ENCODE data around the gene ADSS2. TPM values are rescaled to one million over a fixed set of nuclear protein-coding genes. Genes with fewer than 3 reads are reported as not detected.

The ADSS2 gene
- total and polyA plus RNA-seq, 4 donors, result 18.4 to 46.7 (median 37.0) TPM

GRCh38 chr1:244414543-244414942 lies 37.2 kb downstream of the ADSS2 start:
- Histone ChIP-seq H3K27me3 (ENCODE audit: control insufficient read depth in 3 of 3, insufficient read depth in 3 of 3, low read length in 2 of 3) (no peaks in the 10 kb centered on the region), H3K9me3 (ENCODE audit: control insufficient read depth in 4 of 4, insufficient read depth in 3 of 4, low read length in 3 of 4) (peaks cover 0 to 2% (median 0%) of the 10 kb centered on the region in 4 donors), H3K27ac (ENCODE audit: low read depth in 1 of 2, low read length in 1 of 2) (no peak overlapping the region), H3K9ac (ENCODE audit: insufficient read depth in 1 of 2, low read length in 2 of 2) (no peak overlapping the region), H3K4me3 (no peak overlapping the region), H3K4me1 (ENCODE audit: control insufficient read depth in 5 of 5, insufficient read depth in 5 of 5, low read length in 5 of 5) (no peaks in the 10 kb centered on the region), H3K36me3 (ENCODE audit: control insufficient read depth in 4 of 4, insufficient read depth in 4 of 4, low read length in 4 of 4) (peaks cover 26 to 39% (median 31%) of the 10 kb centered on the region in 4 donors)
- no peak for TF ChIP-seq CTCF (IDR thresholded peaks at IDR 0.05; ENCODE audit: control extremely low read depth, extremely low read depth)
- no peak for DNase-seq
- no peak for ATAC-seq (ENCODE audit: insufficient read depth, low FRiP score)
- 87 to 95% methylated on average over 1 of the region's 1 CpG for WGBS, 2 donors

GRCh38 chr1:244413736-244414135 lies 38.0 kb downstream of the ADSS2 start:
- Histone ChIP-seq H3K27me3 (ENCODE audit: control insufficient read depth in 3 of 3, insufficient read depth in 3 of 3, low read length in 2 of 3) (no peaks in the 10 kb centered on the region), H3K27ac (ENCODE audit: low read depth in 1 of 2, low read length in 1 of 2) (no peak overlapping the region), H3K4me1 (ENCODE audit: control insufficient read depth in 5 of 5, insufficient read depth in 5 of 5, low read length in 5 of 5) (no peaks in the 10 kb centered on the region), H3K9me3 (ENCODE audit: control insufficient read depth in 4 of 4, insufficient read depth in 3 of 4, low read length in 3 of 4) (peaks cover 0 to 2% (median 0%) of the 10 kb centered on the region in 4 donors), H3K36me3 (ENCODE audit: control insufficient read depth in 4 of 4, insufficient read depth in 4 of 4, low read length in 4 of 4) (peaks cover 26 to 39% (median 31%) of the 10 kb centered on the region in 4 donors), H3K4me3 (no peak overlapping the region), H3K9ac (ENCODE audit: insufficient read depth in 1 of 2, low read length in 2 of 2) (no peak overlapping the region)
- TF ChIP-seq CTCF (IDR thresholded peaks at IDR 0.05; ENCODE audit: control extremely low read depth, extremely low read depth), result no peak
- 98 to 100% methylated on average over 3 of the region's 3 CpGs for WGBS, 2 donors
- no peak for DNase-seq
- ATAC-seq (ENCODE audit: insufficient read depth, low FRiP score), result no peak

- H3K36me3 ChIP-seq (ENCODE audit: control insufficient read depth in 4 of 4, insufficient read depth in 4 of 4, low read length in 4 of 4), result peaks cover 22 to 38% (median 28%) of the 10 kb centered on the region in 4 donors
- no peaks in the 10 kb centered on the region for H3K27me3 ChIP-seq (ENCODE audit: control insufficient read depth in 3 of 3, insufficient read depth in 3 of 3, low read length in 2 of 3)
- ATAC-seq (ENCODE audit: insufficient read depth, low FRiP score), result no peak
- no peak for DNase-seq
- WGBS, 2 donors, result 96 to 97% methylated on average over 5 of the region's 5 CpGs
- H3K4me3 ChIP-seq, result no peak overlapping the region
- H3K9ac ChIP-seq (ENCODE audit: insufficient read depth in 1 of 2, low read length in 2 of 2), result no peak overlapping the region
- peaks cover 0 to 2% (median 0%) of the 10 kb centered on the region in 4 donors for H3K9me3 ChIP-seq (ENCODE audit: control insufficient read depth in 4 of 4, insufficient read depth in 3 of 4, low read length in 3 of 4)
- no peak overlapping the region for H3K27ac ChIP-seq (ENCODE audit: low read depth in 1 of 2, low read length in 1 of 2)
- H3K4me1 ChIP-seq (ENCODE audit: control insufficient read depth in 5 of 5, insufficient read depth in 5 of 5, low read length in 5 of 5), result no peaks in the 10 kb centered on the region
- no peak for TF ChIP-seq CTCF (IDR thresholded peaks at IDR 0.05; ENCODE audit: control extremely low read depth, extremely low read depth)
Observed at GRCh38 chr1:244412176-244412575, 39.5 kb downstream of the ADSS2 start.

- peaks cover 13 to 26% (median 22%) of the 10 kb centered on the region in 4 donors for H3K36me3 ChIP-seq (ENCODE audit: control insufficient read depth in 4 of 4, insufficient read depth in 4 of 4, low read length in 4 of 4)
- no peaks in the 10 kb centered on the region for H3K4me1 ChIP-seq (ENCODE audit: control insufficient read depth in 5 of 5, insufficient read depth in 5 of 5, low read length in 5 of 5)
- H3K27ac ChIP-seq (ENCODE audit: low read depth in 1 of 2, low read length in 1 of 2), result no peak overlapping the region
Observed at GRCh38 chr1:244409701-244410100, 42.0 kb downstream of the ADSS2 start.

More at GRCh38 chr1:244409701-244410100, 42.0 kb downstream of the ADSS2 start:
- no peak for TF ChIP-seq CTCF (IDR thresholded peaks at IDR 0.05; ENCODE audit: control extremely low read depth, extremely low read depth)
- WGBS, 2 donors, result 54 to 55% methylated on average over 2 of the region's 2 CpGs
- ATAC-seq (ENCODE audit: insufficient read depth, low FRiP score), result peak; percentile 34
- H3K4me3 ChIP-seq, result no peak overlapping the region
- no peak overlapping the region for H3K9ac ChIP-seq (ENCODE audit: insufficient read depth in 1 of 2, low read length in 2 of 2)
- no peaks in the 10 kb centered on the region for H3K27me3 ChIP-seq (ENCODE audit: control insufficient read depth in 3 of 3, insufficient read depth in 3 of 3, low read length in 2 of 3)
- H3K9me3 ChIP-seq (ENCODE audit: control insufficient read depth in 4 of 4, insufficient read depth in 3 of 4, low read length in 3 of 4), result peaks cover 0 to 2% (median 0%) of the 10 kb centered on the region in 4 donors
- no peak for DNase-seq
